Activated T-cell treated with anti-CD3 and anti-CD28 coated beads for 48 hours (primary cell): ENCODE measurements around the gene PCDHA13.
"Not testable (repeated sequence)": the region's sequence is repeated elsewhere in the genome, so short reads cannot be mapped to it uniquely, and the experiment has no call there.

Experiments
- DNase-seq: peaks from one replicate; pipeline ENCODE4 v3.0.0-alpha.2; 2020; ENCODE audit warnings: low read depth

The PCDHA13 gene

DNA sequence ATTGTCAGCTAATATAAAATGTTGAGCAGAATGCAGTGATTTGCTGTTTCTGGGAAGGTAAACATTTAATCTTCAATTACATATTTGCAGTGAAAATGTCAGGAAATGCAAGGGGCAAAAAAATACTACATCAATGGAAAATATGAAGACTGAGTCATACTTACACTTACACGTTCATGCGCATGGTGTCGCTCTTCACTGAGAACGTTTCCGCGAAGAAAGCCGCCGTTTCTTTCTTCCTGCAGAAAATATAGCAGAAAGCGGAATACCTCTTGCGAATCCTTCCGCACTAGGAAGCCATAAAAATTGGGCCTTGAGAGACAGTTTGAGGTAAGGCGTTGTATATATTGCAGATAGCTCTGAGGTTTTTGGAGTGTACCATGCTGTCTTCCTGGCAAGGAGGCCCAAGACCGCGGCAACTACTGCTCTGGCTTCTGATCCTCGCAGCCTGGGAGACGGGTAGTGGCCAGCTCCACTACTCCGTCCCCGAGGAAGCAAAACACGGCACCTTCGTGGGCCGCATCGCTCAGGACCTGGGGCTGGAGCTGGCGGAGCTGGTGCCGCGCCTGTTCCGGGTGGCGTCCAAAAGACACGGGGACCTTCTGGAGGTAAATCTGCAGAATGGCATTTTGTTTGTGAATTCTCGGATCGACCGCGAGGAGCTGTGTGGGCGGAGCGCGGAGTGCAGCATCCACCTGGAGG lies at the start of gene PCDHA13:
PCDHA13 (plus strand) TSS at position 236 of the 702 bp plus-strand sequence; CDS start at position 381, 145 bp downstream.
- DNase-seq = no peak

GRCh38 chr5:140833993-140834392 lies 47.9 kb upstream of the PCDHA13 start, which contains the start of gene PCDHA7:
Gene PCDHA7 (plus strand): TSS chr5:140834269. CDS start chr5:140834384, 115 bp downstream.
- DNase-seq = no peak

GRCh38 chr5:140834439-140835008 lies 47.4 kb upstream of the PCDHA13 start:
- not testable (repeated sequence) for DNase-seq

DNA sequence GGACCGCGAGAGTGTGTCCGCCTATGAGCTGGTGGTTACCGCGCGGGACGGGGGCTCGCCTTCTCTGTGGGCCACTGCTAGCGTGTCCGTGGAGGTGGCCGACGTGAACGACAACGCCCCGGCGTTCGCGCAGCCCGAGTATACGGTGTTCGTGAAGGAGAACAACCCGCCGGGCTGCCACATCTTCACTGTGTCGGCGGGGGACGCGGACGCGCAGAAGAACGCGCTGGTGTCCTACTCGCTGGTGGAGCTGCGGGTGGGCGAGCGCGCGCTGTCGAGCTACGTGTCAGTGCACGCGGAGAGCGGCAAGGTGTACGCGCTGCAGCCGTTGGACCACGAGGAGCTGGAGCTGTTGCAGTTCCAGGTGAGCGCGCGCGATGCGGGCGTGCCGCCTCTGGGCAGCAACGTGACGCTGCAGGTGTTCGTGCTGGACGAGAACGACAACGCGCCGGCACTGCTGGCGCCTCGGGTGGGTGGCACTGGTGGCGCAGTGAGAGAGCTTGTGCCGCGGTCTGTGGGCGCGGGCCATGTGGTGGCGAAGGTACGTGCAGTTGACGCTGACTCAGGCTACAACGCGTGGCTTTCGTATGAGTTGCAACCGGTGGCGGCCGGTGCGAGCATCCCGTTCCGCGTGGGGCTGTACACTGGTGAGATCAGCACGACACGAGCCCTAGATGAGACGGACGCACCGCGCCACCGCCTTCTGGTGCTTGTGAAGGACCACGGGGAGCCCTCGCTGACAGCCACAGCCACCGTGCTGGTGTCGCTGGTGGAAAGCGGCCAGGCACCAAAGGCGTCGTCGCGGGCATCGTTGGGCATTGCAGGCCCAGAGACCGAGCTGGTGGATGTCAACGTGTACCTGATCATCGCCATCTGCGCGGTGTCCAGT lies 46.1 kb upstream of the PCDHA13 start:
- DNase-seq = no peak

DNA sequence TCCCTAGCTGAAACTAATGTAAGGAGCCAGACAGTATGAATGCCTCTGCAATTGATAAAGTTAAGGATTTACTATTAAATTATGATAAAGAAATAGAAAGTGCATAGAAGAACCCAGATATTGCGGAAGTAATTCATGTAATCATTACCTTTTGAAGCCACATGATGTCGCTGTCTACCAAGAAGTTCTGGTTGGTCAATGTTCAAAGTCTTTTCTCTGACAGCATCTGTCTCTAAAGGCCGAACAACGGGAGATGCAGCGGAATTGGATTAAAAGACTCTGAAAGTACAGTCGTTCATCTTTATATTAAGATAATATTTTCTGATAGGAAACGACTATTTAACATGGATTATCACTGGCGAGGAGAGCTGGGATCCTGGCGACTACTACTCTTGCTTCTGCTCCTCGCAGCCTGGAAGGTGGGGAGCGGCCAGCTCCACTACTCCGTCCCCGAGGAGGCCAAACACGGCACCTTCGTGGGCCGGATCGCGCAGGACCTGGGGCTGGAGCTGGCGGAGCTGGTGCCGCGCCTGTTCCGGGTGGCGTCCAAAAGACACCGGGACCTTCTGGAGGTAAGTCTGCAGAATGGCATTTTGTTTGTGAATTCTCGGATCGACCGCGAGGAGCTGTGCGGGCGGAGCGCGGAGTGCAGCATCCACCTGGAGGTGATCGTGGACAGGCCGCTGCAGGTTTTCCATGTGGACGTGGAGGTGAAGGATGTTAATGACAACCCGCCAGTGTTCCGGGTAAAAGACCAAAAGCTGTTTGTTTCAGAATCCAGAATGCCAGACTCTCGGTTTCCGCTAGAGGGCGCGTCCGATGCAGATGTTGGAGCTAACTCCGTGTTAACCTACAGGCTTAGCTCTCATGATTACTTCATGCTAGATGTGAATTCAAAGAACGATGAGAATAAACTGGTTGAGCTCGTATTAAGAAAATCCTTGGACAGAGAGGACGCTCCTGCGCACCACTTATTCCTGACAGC lies 40.7 kb upstream of the PCDHA13 start, which contains the start of gene PCDHA8:
PCDHA8 (plus strand) TSS at position 210 of the 985 bp plus-strand sequence; CDS start at position 345, 135 bp downstream.
- no peak for DNase-seq

DNA sequence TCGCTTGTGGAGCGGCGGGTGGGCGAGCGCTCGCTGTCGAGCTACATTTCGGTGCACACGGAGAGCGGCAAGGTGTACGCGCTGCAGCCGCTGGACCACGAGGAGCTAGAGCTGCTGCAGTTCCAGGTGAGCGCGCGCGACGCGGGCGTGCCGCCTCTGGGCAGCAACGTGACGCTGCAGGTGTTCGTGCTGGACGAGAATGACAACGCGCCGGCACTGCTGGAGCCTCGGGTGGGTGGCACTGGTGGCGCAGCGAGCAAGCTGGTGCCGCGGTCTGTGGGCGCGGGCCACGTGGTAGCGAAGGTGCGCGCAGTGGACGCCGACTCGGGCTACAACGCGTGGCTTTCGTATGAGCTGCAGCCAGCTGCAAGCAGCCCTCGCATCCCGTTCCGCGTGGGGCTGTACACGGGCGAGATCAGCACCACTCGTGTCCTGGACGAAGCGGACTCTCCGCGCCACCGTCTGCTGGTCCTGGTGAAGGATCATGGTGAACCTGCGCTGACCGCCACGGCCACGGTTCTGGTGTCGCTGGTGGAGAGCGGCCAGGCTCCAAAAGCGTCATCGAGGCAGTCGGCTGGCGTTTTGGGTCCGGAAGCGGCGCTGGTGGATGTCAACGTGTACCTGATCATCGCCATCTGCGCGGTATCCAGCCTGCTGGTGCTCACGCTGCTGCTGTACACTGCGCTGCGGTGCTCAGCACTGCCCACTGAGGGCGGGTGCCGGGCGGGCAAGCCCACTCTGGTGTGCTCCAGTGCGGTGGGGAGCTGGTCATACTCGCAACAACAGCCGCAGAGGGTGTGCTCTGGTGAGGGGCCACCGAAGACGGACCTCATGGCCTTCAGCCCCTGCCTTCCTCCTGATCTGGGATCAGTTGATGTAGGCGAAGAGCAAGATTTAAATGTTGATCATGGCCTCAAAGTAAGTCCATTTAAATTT lies 38.9 kb upstream of the PCDHA13 start:
- DNase-seq = no peak

DNA sequence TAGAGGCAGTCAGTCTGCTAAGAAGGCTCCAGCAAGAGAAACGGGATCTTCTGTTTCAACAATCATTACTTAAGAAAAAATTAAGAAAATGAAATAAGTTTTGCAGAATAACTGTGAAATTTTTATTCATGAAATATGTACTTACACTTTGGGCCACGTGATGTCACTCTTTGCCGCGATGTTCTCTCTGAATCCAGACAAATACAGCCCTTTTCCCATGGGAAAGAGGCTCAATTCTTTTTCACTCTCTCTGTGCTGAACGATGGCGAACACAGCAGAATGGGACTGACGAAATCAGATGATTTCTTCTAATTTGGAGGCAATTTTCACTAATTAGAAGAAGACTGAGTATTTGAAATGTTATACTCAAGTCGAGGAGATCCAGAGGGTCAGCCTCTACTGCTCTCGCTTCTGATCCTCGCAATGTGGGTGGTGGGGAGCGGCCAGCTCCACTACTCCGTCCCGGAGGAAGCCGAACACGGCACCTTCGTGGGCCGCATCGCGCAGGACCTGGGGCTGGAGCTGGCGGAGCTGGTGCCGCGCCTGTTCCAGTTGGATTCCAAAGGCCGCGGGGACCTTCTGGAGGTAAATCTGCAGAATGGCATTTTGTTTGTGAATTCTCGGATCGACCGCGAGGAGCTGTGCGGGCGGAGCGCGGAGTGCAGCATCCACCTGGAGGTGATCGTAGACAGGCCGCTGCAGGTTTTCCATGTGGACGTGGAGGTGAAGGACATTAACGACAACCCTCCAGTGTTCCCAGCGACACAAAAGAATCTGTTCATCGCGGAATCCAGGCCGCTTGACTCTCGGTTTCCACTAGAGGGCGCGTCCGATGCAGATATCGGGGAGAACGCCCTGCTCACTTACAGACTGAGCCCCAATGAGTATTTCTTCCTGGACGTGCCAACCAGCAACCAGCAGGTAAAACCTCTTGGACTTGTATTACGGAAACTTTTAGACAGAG lies 33.5 kb upstream of the PCDHA13 start, which contains the start of gene PCDHA9:
PCDHA9 (plus strand) TSS at position 244 of the 964 bp plus-strand sequence; CDS start at position 358, 114 bp downstream.
- not testable (repeated sequence) for DNase-seq

- DNase-seq = not testable (repeated sequence)
These were observed 31.9 kb upstream of the PCDHA13 start for GRCh38 chr5:140849831-140850634.

GRCh38 chr5:140855772-140856674 lies 25.9 kb upstream of the PCDHA13 start, which contains the start of gene PCDHA10:
Gene PCDHA10 (plus strand): TSS chr5:140855897. CDS start chr5:140856049, 152 bp downstream.
- DNase-seq = no peak

DNA sequence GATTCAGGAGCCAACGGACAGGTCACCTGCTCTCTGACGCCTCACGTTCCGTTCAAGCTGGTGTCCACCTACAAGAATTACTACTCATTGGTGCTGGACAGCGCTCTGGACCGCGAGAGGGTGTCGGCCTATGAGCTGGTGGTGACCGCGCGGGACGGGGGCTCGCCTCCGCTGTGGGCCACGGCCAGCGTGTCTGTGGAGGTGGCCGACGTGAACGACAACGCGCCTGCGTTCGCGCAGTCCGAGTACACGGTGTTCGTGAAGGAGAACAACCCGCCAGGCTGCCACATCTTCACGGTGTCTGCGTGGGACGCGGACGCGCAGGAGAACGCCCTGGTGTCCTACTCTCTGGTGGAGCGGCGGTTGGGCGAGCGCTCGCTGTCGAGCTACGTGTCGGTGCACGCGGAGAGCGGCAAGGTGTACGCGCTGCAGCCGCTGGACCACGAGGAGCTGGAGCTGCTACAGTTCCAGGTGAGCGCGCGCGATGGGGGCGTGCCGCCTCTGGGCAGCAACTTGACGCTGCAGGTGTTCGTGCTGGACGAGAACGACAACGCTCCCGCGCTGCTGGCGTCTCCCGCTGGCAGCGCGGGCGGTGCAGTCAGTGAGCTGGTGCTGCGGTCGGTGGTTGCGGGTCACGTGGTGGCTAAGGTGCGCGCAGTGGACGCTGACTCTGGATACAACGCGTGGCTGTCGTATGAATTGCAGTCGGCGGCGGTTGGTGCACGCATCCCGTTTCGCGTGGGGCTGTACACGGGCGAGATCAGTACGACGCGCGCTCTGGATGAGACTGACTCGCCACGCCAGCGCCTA lies 24.5 kb upstream of the PCDHA13 start:
- no peak for DNase-seq

DNA sequence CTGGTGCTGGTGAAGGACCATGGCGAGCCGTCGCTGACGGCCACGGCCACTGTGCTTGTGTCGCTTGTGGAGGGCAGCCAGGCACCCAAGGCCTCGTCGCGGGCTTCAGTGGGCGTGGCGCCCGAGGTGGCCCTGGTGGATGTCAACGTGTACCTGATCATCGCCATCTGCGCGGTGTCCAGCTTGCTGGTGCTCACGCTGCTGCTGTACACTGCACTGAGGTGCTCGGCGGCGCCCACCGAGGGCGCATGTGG lies 24.0 kb upstream of the PCDHA13 start:
- DNase-seq = no peak

- no peak for DNase-seq
These were observed 19.3 kb upstream of the PCDHA13 start for GRCh38 chr5:140862441-140863295.

DNA sequence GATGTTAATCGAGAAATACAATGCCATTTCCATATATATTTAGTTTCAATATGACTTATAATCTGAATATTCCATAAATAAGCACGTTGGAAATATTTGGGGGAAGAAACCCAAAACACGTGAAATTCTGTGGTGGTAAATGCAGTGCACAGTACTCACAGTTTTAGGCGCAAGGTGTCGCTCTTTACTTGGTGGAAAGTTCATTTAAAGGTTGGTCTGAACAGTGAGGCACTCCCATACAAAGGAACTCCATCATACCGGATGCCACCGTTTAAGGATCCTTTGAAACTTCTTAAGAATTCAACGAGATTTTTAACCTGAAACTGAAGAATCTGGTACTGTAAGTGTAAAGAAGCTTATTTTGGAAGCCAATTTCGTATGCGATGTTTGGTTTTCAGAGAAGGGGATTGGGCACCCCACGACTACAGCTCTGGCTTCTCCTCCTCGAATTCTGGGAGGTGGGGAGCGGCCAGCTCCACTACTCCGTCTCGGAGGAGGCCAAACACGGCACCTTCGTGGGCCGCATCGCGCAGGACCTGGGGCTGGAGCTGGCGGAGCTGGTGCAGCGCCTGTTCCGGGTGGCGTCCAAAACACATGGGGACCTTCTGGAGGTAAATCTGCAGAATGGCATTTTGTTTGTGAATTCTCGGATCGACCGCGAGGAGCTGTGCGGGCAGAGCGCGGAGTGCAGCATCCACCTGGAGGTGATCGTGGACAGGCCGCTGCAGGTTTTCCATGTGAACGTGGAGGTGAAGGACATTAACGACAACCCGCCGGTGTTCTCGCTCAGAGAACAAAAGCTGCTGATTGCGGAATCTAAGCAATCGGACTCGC lies 13.0 kb upstream of the PCDHA13 start, which contains the start of gene PCDHA11:
PCDHA11 (plus strand) TSS at position 237 of the 834 bp plus-strand sequence; CDS start at position 384, 147 bp downstream.
- DNase-seq = no peak

DNA sequence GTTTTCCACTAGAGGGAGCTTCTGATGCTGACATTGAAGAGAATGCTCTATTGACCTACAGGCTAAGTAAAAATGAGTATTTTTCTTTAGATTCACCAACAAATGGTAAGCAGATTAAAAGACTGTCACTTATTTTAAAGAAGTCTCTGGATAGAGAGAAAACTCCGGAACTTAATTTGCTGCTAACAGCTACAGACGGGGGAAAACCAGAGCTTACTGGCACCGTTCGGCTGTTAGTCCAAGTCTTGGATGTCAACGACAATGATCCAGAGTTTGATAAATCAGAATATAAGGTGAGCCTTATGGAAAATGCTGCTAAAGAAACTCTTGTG lies 12.4 kb upstream of the PCDHA13 start:
- no peak for DNase-seq
